Measurements from ENCODE around the gene ARRDC2. TPM values are rescaled to one million over a fixed set of nuclear protein-coding genes. Genes with fewer than 3 reads are reported as not detected.

Gene ARRDC2
- total RNA-seq, 3 donors from 2014 or later (not counting 1 experiment from before 2014, with no cell fraction given), result 110 to 131 (median 121) TPM

DNA sequence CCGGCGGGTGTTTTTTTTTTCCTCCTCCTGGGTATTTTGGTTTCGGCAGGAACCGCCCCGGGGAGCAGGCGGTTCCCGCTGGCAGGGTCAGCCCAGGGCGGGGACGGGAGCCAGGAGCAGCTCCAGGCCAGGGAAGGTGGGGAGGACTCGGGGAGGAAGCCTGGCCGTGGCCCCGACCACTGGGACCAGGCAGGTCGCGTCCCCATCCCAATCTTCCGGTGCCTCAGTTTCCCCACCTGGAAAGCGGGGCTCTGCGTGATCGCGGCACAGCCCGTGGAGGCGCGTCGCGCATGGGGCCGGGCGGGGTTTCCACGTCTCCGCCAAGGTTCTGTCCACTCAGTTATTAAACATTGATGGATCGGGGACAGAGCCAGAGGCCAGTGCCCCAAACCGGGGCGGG, 43.9 kb downstream of the ARRDC2 start:
- no peak for ATAC-seq
- TF ChIP-seq, protein P1, sequence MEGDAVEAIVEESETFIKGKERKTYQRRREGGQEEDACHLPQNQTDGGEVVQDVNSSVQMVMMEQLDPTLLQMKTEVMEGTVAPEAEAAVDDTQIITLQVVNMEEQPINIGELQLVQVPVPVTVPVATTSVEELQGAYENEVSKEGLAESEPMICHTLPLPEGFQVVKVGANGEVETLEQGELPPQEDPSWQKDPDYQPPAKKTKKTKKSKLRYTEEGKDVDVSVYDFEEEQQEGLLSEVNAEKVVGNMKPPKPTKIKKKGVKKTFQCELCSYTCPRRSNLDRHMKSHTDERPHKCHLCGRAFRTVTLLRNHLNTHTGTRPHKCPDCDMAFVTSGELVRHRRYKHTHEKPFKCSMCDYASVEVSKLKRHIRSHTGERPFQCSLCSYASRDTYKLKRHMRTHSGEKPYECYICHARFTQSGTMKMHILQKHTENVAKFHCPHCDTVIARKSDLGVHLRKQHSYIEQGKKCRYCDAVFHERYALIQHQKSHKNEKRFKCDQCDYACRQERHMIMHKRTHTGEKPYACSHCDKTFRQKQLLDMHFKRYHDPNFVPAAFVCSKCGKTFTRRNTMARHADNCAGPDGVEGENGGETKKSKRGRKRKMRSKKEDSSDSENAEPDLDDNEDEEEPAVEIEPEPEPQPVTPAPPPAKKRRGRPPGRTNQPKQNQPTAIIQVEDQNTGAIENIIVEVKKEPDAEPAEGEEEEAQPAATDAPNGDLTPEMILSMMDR (IDR thresholded peaks at IDR 0.05), result no peak
- peaks cover 0 to 11% of the 10 kb centered on the region in 2 donors for H3K4me1 Mint-ChIP-seq
- H3K9me3 ChIP-seq (ENCODE audit: control insufficient read depth, insufficient read depth, low read length), result no peaks in the 10 kb centered on the region
- no peaks in the 10 kb centered on the region for H3K4me1 ChIP-seq (ENCODE audit: control insufficient read depth, insufficient read depth, low read length)
- no peaks in the 10 kb centered on the region for H3K36me3 Mint-ChIP-seq
- intact Hi-C loops (cut with micrococcal nuclease), result no loop called here
- no peak overlapping the region for H3K4me3 ChIP-seq (ENCODE audit: low read length)
- 71% methylated on average over 28 of the region's 31 CpGs for WGBS (ENCODE audit: insufficient coverage)
- H3K27ac ChIP-seq (ENCODE audit: low read length), result no peak overlapping the region
- no peak overlapping the region for H3K4me3 Mint-ChIP-seq
- H3K27me3 ChIP-seq (ENCODE audit: control insufficient read depth, insufficient read depth, low read length), result no peaks in the 10 kb centered on the region
- DNase-seq, result no peak
- no peaks in the 10 kb centered on the region for H3K36me3 ChIP-seq (ENCODE audit: control insufficient read depth, insufficient read depth, low read length)
- no peak overlapping the region for H3K27ac Mint-ChIP-seq
- H3K9me3 Mint-ChIP-seq, result no peaks in the 10 kb centered on the region
- peaks cover 0 to 10% of the 10 kb centered on the region in 2 donors for H3K27me3 Mint-ChIP-seq (ENCODE audit: low read depth in 2 of 2)

DNA sequence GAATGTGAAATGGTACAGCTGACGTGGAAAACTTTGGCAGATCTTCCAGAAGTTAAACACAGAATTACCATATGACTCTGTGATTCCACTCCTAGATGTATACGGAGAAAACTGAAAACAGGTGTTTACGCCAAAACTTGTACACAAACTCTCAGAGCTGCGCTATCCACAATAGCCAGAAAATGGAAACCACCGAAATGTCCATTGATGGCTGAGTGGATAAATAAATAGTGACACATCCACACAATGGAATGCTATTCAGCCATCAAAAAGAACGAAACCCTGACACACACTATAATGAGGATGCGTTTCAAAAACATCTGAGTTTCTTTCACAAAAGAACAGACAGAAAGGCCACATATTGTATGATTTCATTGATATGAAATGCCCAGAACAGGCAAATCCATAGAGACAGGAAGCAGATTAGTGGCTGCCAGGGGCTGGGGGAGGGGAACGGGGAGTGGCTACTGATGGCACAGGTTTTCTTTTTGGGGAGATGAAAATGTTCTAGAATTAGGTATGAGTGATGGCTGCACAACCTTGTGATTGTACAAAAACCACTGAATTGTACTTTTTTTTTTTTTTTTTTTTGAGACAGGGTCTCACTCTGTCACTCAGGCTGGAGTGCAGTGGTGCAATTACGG, 45.7 kb downstream of the ARRDC2 start:
- DNase-seq, result no peak
- Mint-ChIP-seq H3K9me3 (no peaks in the 10 kb centered on the region), H3K27me3 (ENCODE audit: low read depth in 2 of 2) (peaks cover 0 to 8% of the 10 kb centered on the region in 2 donors), H3K4me3 (no peak overlapping the region), H3K36me3 (no peaks in the 10 kb centered on the region), H3K27ac (no peak overlapping the region), H3K4me1 (peaks cover 8 to 16% of the 10 kb centered on the region in 2 donors)
- Histone ChIP-seq H3K9me3 (ENCODE audit: control insufficient read depth, insufficient read depth, low read length) (no peaks in the 10 kb centered on the region), H3K36me3 (ENCODE audit: control insufficient read depth, insufficient read depth, low read length) (no peaks in the 10 kb centered on the region), H3K4me1 (ENCODE audit: control insufficient read depth, insufficient read depth, low read length) (peaks cover 11% of the 10 kb centered on the region), H3K27me3 (ENCODE audit: control insufficient read depth, insufficient read depth, low read length) (no peaks in the 10 kb centered on the region), H3K4me3 (ENCODE audit: low read length) (no peak overlapping the region), H3K27ac (ENCODE audit: low read length) (no peak overlapping the region)
- 77% methylated on average over 5 of the region's 9 CpGs for WGBS (ENCODE audit: insufficient coverage)
- TF ChIP-seq, protein P1 (IDR thresholded peaks at IDR 0.05), result no peak
- ATAC-seq, result no peak
- intact Hi-C loops (cut with micrococcal nuclease), result no loop called here

DNA sequence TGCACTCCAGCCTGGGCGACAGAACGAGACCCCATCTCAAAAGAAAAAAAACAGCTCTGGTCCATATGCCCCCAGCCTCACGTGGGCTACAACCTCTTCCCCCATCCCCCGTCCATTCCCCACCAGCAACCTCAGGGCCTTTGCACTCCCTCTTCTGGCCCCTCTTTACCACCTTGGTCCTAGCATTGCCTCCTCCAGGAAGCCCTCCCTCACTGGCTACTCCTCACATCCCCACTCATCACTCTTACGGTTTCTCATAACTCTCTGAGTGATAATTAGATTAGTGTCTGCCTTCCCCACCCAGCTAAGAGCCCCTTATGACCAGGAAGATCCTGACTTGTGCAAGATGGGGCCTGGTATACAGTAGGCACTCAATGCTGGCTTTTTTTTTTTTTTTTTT, 48.0 kb downstream of the ARRDC2 start:
- Mint-ChIP-seq H3K27ac (no peak overlapping the region), H3K4me3 (no peak overlapping the region), H3K9me3 (no peaks in the 10 kb centered on the region), H3K27me3 (ENCODE audit: low read depth in 2 of 2) (no peaks in the 10 kb centered on the region), H3K4me1 (peaks cover 9 to 11% of the 10 kb centered on the region in 2 donors), H3K36me3 (no peaks in the 10 kb centered on the region)
- WGBS (ENCODE audit: insufficient coverage), result 93% methylated on average over 5 of the region's 5 CpGs
- TF ChIP-seq, protein P1 (IDR thresholded peaks at IDR 0.05), result no peak
- no peak overlapping the region for H3K4me3 ChIP-seq (ENCODE audit: low read length)
- DNase-seq (no peak), ATAC-seq (no peak)
- H3K9me3 ChIP-seq (ENCODE audit: control insufficient read depth, insufficient read depth, low read length), result no peaks in the 10 kb centered on the region
- H3K27me3 ChIP-seq (ENCODE audit: control insufficient read depth, insufficient read depth, low read length), result no peaks in the 10 kb centered on the region
- intact Hi-C loops (cut with micrococcal nuclease), result no loop called here
- H3K4me1 ChIP-seq (ENCODE audit: control insufficient read depth, insufficient read depth, low read length), result peaks cover 12% of the 10 kb centered on the region
- H3K36me3 ChIP-seq (ENCODE audit: control insufficient read depth, insufficient read depth, low read length), result peaks cover 17% of the 10 kb centered on the region
- H3K27ac ChIP-seq (ENCODE audit: low read length), result no peak overlapping the region

DNA sequence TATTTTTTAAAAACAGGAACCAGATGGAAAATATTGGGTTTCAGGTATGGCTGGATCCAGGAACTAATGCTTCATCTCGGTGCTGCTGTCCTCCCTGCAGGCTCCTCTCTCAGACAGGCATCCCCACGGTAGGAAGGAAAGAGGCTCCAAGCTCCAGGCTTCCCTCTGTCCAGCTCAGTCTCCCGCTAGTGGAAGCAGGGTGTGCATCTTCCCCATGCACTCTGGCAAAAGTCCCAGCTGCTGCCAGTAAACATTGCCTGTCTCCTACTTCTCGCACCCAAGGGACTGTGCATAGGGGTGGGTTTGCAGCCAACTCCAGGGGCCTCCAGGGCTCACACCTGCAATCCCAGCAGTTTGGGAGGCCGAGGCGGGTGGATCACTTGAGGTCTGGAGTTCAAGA, 49.6 kb downstream of the ARRDC2 start:
- Mint-ChIP-seq H3K9me3 (no peaks in the 10 kb centered on the region), H3K27ac (peak overlapping the region; percentile 56 to 89), H3K4me1 (peaks cover 9 to 11% of the 10 kb centered on the region in 2 donors), H3K27me3 (ENCODE audit: low read depth in 2 of 2) (no peaks in the 10 kb centered on the region), H3K36me3 (no peaks in the 10 kb centered on the region), H3K4me3 (no peak overlapping the region)
- no peak overlapping the region for H3K4me3 ChIP-seq (ENCODE audit: low read length)
- no peak for ATAC-seq
- DNase-seq, result no peak
- intact Hi-C loops (cut with micrococcal nuclease), result no loop called here
- 90% methylated on average over 6 of the region's 6 CpGs for WGBS (ENCODE audit: insufficient coverage)
- TF ChIP-seq, protein P1 (IDR thresholded peaks at IDR 0.05), result no peak
- H3K27me3 ChIP-seq (ENCODE audit: control insufficient read depth, insufficient read depth, low read length), result no peaks in the 10 kb centered on the region
- H3K36me3 ChIP-seq (ENCODE audit: control insufficient read depth, insufficient read depth, low read length), result peaks cover 23% of the 10 kb centered on the region
- peaks cover 12% of the 10 kb centered on the region for H3K4me1 ChIP-seq (ENCODE audit: control insufficient read depth, insufficient read depth, low read length)
- H3K9me3 ChIP-seq (ENCODE audit: control insufficient read depth, insufficient read depth, low read length), result no peaks in the 10 kb centered on the region
- H3K27ac ChIP-seq (ENCODE audit: low read length), result no peak overlapping the region
